NT2/D1 (cell line): ENCODE data around the gene NTPCR.
"Not testable (repeated sequence)": the region's sequence is repeated elsewhere in the genome, so short reads cannot be mapped to it uniquely, and the experiment has no call there.

Experiments used
- DNase-seq: peaks from one replicate; pipeline ENCODE4 v3.0.0-alpha.2; 2011; ENCODE audit warnings: low read depth, low spot score
- H3K27me3 ChIP-seq: 2 replicates; pipeline ENCODE4 v1.6.0; 2011; ENCODE audit warnings: mild to moderate bottlenecking; ENCODE audit not compliant: insufficient read length, insufficient read depth
- H3K36me3 ChIP-seq: 2 replicates; pipeline ENCODE4 v1.6.1; 2011; ENCODE audit warnings: mild to moderate bottlenecking, low read length, mixed read lengths; ENCODE audit not compliant: insufficient read depth, insufficient read length
- H3K4me1 ChIP-seq: 2 replicates; pipeline ENCODE4 v1.5.1; 2011; ENCODE audit not compliant: insufficient read depth, insufficient read length
- H3K4me3 ChIP-seq: 2 replicates; pipeline ENCODE4 v1.5.1; 2011; ENCODE audit warnings: low read depth; ENCODE audit not compliant: insufficient read length
- H3K9ac ChIP-seq: 2 replicates; pipeline ENCODE4 v1.6.0; 2011; ENCODE audit warnings: low read depth; ENCODE audit not compliant: insufficient read length
- H3K9me3 ChIP-seq: 2 replicates; pipeline ENCODE4 v1.5.1; 2011; ENCODE audit warnings: mild to moderate bottlenecking, low read length; ENCODE audit not compliant: insufficient read depth
- SUZ12 ChIP-seq: IDR thresholded peaks from 2 replicates; pipeline ENCODE4 v1.6.1; 2011; ENCODE audit not compliant: insufficient read length, insufficient read depth; ENCODE audit errors: extremely low read depth
- YY1 ChIP-seq: IDR thresholded peaks from 2 replicates; pipeline ENCODE4 v1.6.1; 2011; ENCODE audit not compliant: insufficient read length, insufficient read depth
- ZNF274 ChIP-seq: IDR thresholded peaks from 2 replicates; pipeline ENCODE4 v1.6.1; 2011; ENCODE audit warnings: mild to moderate bottlenecking, low read depth, low read length

Gene NTPCR

DNA sequence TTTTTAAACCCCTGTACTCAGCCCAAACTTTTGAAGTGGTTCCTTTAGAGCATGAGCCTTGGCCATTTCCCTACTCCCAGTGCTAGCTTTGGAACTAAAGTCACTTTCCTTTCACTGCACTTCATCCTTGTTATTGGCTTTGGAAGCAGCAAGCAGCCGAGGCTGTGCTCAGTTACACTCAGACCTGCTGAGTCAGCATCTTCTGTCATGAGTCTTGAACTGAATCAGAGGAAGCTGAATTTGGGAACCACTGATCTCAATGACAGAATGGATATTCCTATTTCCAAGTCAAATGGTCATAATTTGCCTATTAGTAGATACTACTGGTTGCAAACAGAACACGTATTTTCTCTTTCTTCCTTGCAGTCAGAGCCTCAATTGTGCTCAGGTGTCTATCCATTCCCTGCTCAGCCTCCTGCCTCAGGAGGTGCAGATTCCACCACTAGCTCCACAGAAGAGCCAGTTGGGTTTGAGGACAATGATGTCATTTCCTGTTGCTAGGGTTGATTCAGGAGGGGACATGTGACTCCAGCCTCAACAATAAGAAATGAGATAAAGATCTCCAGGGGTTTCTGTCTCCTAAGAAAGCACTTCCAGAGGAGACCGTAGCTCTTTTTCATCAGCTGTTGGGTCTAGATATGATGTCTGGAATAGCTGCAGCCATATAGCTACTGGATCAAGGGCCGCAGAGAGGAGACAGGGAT lies 44.9 kb upstream of the NTPCR start:
- H3K36me3 ChIP-seq, result no peaks in the 10 kb centered on the region
- H3K9me3 ChIP-seq, result peaks cover 3% of the 10 kb centered on the region; the same call in 1 of the 2 replicates
- peaks cover 4% of the 10 kb centered on the region for H3K4me1 ChIP-seq
- no peak overlapping the region for H3K9ac ChIP-seq
- no peaks in the 10 kb centered on the region for H3K27me3 ChIP-seq
- no peak for TF ChIP-seq SUZ12
- no peak for TF ChIP-seq YY1
- DNase-seq, result no peak
- H3K4me3 ChIP-seq, result no peak overlapping the region

- Histone ChIP-seq H3K27me3 (no peaks in the 10 kb centered on the region), H3K9me3 (peaks cover 3% of the 10 kb centered on the region; the same call in 1 of the 2 replicates), H3K4me1 (no peaks in the 10 kb centered on the region), H3K4me3 (no peak overlapping the region), H3K36me3 (no peaks in the 10 kb centered on the region), H3K9ac (no peak overlapping the region)
- no peak for TF ChIP-seq ZNF274
- no peak for TF ChIP-seq SUZ12
- no peak for TF ChIP-seq YY1
- DNase-seq, result no peak
Measured at GRCh38 chr1:232906441-232906840, 44.0 kb upstream of the NTPCR start.

DNA sequence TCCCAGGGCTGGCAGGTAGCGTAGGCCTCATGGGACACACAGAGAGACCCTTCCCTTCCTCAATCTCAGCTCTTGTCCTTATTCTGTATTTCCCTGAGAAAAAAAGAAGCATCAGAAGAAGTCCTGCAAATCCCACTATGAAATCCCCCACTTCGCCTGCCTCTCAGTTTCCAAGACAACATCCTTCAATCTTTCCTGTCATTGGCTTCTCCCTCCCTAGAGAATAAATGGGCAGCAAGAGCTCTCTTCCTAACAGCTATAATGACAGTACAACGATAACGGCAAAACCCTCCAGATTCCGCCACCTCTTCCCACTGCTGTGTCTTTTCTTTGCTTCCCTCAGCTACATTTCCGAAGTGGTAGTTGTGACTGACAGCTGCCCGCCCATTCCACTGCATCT lies 41.6 kb upstream of the NTPCR start:
- no peaks in the 10 kb centered on the region; the same call in 1 of the 2 replicates for H3K9me3 ChIP-seq
- H3K4me1 ChIP-seq, result peaks cover 2% of the 10 kb centered on the region
- TF ChIP-seq SUZ12 (no peak), YY1 (no peak), ZNF274 (no peak)

DNA sequence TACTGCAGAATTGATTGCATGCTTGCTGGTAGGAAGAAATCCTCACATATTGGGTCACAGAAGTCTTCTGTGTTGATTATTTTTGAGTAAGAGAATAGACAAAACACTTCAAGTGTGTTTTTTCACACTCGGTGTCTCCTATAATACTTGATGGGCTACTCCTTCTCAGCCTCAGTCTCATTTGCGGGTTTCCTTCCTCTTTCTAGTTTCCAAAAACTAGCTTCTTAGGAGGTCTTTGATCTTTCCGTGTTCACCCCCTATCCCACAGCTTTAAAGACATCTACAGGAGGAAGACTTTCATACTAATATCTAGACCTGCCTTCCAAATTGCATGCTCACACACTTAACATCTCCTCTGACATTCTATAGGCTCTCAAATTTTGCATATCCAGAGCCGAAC lies 40.7 kb upstream of the NTPCR start:
- no peak overlapping the region for H3K9ac ChIP-seq
- H3K4me3 ChIP-seq, result no peak overlapping the region
- DNase-seq, result no peak
- H3K27me3 ChIP-seq, result no peaks in the 10 kb centered on the region
- peaks cover 2% of the 10 kb centered on the region for H3K4me1 ChIP-seq
- H3K9me3 ChIP-seq, result no peaks in the 10 kb centered on the region
- H3K36me3 ChIP-seq, result no peaks in the 10 kb centered on the region
- TF ChIP-seq ZNF274 (no peak), YY1 (no peak), SUZ12 (no peak)

More for the DNA sequence above, 41.6 kb upstream of the NTPCR start:
- H3K4me3 ChIP-seq, result no peak overlapping the region
- no peak overlapping the region for H3K9ac ChIP-seq
- no peaks in the 10 kb centered on the region for H3K27me3 ChIP-seq
- no peaks in the 10 kb centered on the region for H3K36me3 ChIP-seq
- DNase-seq, result no peak

DNA sequence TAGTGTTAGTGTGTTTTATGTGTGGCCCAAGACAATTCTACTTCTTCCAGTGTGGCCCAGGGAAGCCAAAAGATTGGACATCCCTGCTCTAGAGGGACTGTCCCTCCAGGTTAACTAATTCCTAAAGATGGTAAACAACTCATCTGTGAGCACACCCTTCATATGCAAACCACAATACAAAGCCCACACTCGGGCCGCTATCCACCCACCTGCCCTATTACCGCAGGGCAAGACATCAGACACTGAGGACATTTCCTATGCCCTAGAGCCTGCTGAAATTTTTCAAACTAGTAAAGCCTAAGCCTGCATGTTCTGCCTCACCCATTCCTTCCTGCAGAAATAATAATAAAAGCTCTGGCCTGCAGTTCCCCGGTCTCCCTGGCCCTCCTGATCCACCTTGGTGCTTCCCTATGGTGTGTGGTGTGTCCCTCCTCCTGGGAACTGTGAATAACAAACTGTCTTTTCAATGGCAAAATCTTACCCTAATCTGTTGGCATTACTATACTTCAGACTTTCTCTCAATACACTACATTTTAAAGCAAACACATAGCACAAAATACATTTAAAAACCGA lies 39.3 kb upstream of the NTPCR start:
- TF ChIP-seq YY1 (no peak), SUZ12 (no peak)
- Histone ChIP-seq H3K9ac (no peak overlapping the region), H3K9me3 (no peaks in the 10 kb centered on the region), H3K4me1 (peaks cover 2% of the 10 kb centered on the region), H3K27me3 (no peaks in the 10 kb centered on the region), H3K4me3 (no peak overlapping the region), H3K36me3 (no peaks in the 10 kb centered on the region)
- DNase-seq, result peak; percentile 42

- no peak for DNase-seq
- no peak overlapping the region for H3K9ac ChIP-seq
- no peak for TF ChIP-seq YY1
- TF ChIP-seq ZNF274, result no peak
- TF ChIP-seq SUZ12, result no peak
- H3K4me3 ChIP-seq, result no peak overlapping the region
- H3K4me1 ChIP-seq, result peaks cover 2% of the 10 kb centered on the region
- no peaks in the 10 kb centered on the region for H3K36me3 ChIP-seq
- H3K9me3 ChIP-seq, result no peaks in the 10 kb centered on the region
- H3K27me3 ChIP-seq, result no peaks in the 10 kb centered on the region
Measured at GRCh38 chr1:232912845-232913580, 37.4 kb upstream of the NTPCR start.

DNA sequence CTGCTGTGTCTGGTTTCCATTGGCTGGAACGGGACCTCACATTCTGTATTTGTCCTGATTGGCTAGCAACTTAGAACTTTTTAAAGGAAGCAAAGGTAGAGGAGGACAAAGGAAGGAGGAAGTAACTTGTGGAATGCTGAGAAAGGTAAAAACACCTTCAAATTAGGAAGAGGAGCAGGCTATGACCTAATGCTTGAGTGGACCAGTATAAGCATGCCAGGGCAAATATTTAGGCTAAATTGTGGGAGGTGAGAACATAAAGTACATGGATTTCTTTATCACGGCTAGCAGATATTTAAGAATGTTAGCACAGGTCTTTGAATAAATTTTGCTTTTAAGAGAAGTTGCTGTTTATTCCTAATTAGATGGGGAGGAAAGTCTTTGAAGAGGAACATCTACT lies 36.1 kb upstream of the NTPCR start:
- DNase-seq, H3K4me1 ChIP-seq, H3K9me3 ChIP-seq: not testable (repeated sequence)

More for the DNA sequence above, 36.1 kb upstream of the NTPCR start:
- H3K4me3 ChIP-seq, H3K27me3 ChIP-seq, H3K36me3 ChIP-seq, H3K9ac ChIP-seq: not testable (repeated sequence)
